Osteocyte (in vitro differentiated cells): ENCODE results near the gene ELOVL3. TPM values are rescaled to one million over a fixed set of nuclear protein-coding genes. Genes with fewer than 3 reads are reported as not detected.

ENCODE experiments used
- DNase-seq: peaks from one replicate; pipeline ENCODE4 v3.0.0; 2021; ENCODE audit warnings: mixed read lengths; ENCODE audit not compliant: unreplicated experiment; ENCODE audit errors: extremely low spot score
- H3K27ac Mint-ChIP-seq: one replicate; pipeline ENCODE4 v1.8.0; 2021; ENCODE audit warnings: mild to moderate bottlenecking, mixed read lengths; ENCODE audit not compliant: unreplicated experiment
- H3K27me3 Mint-ChIP-seq: one replicate; pipeline ENCODE4 v1.8.0; 2021; ENCODE audit warnings: mixed read lengths; ENCODE audit not compliant: unreplicated experiment
- H3K36me3 Mint-ChIP-seq: one replicate; pipeline ENCODE4 v1.8.0; 2021; ENCODE audit warnings: mixed read lengths; ENCODE audit not compliant: unreplicated experiment
- H3K4me1 Mint-ChIP-seq: one replicate; pipeline ENCODE4 v1.8.0; 2021; ENCODE audit warnings: mixed read lengths; ENCODE audit not compliant: unreplicated experiment
- H3K4me3 Mint-ChIP-seq: one replicate; pipeline ENCODE4 v1.8.0; 2021; ENCODE audit warnings: mild to moderate bottlenecking, moderate library complexity, mixed read lengths; ENCODE audit not compliant: unreplicated experiment
- H3K9me3 Mint-ChIP-seq: one replicate; pipeline ENCODE4 v1.8.0; 2021; ENCODE audit warnings: mixed read lengths; ENCODE audit not compliant: unreplicated experiment
- total RNA-seq: library from RNA; stranded (reverse); gene quantifications from 2 replicates; pipeline ENCODE4 v1.2.1, GENCODE V29; 2021
- TF ChIP-seq, protein P1 (sequence below): fragments of 200-600 bp; sonication (generic); IDR thresholded peaks from 2 replicates; pipeline ENCODE4 v1.5.0; 2021; ENCODE audit warnings: antibody characterized with exemption, mild to moderate bottlenecking, moderate library complexity

The ELOVL3 gene
- total RNA-seq, 1 donor from 2014 or later = not detected

DNA sequence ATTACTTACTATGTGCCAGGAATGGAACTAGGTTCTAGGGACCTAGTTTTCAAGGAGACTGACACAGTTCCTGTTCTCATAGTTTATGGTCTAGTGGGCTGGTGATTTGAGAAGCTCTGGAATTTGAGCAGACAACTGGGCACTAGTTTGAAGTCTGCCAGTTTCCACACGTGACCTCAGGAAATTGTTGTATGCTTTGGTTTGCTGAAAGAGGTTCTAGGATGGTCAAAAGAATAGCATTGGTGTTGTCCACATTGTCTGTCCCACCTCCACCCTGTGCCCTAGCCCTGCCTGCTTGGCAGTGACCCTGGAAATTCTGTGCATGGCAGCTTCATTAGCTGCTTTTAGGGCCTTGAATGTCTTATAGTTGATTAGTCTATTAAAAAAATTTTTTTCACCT lies 48.0 kb downstream of the ELOVL3 start:
- DNase-seq = no peak
- Mint-ChIP-seq H3K4me1 (peaks cover 15% of the 10 kb centered on the region), H3K27ac (no peak overlapping the region), H3K36me3 (peaks cover 11% of the 10 kb centered on the region), H3K27me3 (no peaks in the 10 kb centered on the region), H3K4me3 (no peak overlapping the region), H3K9me3 (no peaks in the 10 kb centered on the region)
- TF ChIP-seq, protein P1, sequence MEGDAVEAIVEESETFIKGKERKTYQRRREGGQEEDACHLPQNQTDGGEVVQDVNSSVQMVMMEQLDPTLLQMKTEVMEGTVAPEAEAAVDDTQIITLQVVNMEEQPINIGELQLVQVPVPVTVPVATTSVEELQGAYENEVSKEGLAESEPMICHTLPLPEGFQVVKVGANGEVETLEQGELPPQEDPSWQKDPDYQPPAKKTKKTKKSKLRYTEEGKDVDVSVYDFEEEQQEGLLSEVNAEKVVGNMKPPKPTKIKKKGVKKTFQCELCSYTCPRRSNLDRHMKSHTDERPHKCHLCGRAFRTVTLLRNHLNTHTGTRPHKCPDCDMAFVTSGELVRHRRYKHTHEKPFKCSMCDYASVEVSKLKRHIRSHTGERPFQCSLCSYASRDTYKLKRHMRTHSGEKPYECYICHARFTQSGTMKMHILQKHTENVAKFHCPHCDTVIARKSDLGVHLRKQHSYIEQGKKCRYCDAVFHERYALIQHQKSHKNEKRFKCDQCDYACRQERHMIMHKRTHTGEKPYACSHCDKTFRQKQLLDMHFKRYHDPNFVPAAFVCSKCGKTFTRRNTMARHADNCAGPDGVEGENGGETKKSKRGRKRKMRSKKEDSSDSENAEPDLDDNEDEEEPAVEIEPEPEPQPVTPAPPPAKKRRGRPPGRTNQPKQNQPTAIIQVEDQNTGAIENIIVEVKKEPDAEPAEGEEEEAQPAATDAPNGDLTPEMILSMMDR = no peak

DNA sequence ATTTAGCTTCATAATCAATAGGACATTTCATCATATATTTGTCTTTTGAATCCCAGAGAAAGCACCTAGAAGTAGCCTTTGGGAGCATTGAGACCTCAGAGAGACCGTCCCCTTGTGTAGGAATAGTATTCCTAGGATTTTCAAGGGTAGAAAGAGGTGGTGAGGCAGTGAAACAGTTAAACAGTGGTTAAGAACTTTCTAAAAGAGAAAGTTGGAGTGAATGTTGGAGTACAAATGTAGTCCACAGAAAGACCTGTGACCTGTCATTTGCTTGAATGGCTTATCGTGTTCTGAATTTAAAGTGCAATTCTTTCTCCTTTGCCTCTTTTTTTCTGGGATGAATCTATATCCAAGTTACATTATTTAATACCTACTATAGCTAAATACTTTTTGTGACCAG lies 49.2 kb downstream of the ELOVL3 start:
- Mint-ChIP-seq H3K27me3 (no peaks in the 10 kb centered on the region), H3K9me3 (no peaks in the 10 kb centered on the region), H3K4me3 (no peak overlapping the region), H3K27ac (no peak overlapping the region), H3K4me1 (peaks cover 21% of the 10 kb centered on the region), H3K36me3 (peaks cover 7% of the 10 kb centered on the region)
- no peak for DNase-seq
- TF ChIP-seq, protein P1 = no peak

DNA sequence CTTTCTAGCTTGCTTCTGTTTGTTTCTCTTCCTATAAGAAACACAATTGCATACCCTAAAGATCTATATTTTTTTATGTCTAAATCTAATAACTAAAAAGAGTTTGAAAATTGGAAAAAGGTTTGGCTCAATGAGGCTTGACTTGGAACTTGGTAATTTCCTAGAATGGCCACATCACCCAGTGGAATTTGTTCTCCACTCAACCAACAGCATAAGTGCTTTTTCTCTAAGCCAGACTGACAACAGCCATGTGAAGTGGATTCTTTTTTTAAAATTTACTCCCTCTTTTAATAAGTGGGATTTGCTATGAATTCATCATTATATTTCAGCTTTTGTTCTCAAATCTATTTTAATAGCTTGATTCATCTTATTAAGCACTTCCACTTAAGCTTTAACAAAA lies 53.0 kb downstream of the ELOVL3 start:
- DNase-seq = no peak
- Mint-ChIP-seq H3K36me3 (peaks cover 4% of the 10 kb centered on the region), H3K4me1 (peaks cover 24% of the 10 kb centered on the region), H3K27me3 (no peaks in the 10 kb centered on the region), H3K4me3 (no peak overlapping the region), H3K27ac (no peak overlapping the region), H3K9me3 (no peaks in the 10 kb centered on the region)
- TF ChIP-seq, protein P1 = no peak

Other genes with a start within 250 kb of the ELOVL3 start
- 27.8 and 28.8 TPM in 2 replicates for gene ARMH3, start 170.1 kb upstream of the ELOVL3 start, total RNA-seq
- gene HPS6, start 160.9 kb upstream of the ELOVL3 start, total RNA-seq = 21.5 and 22.2 TPM in 2 replicates
- gene LDB1, start 105.9 kb upstream of the ELOVL3 start, total RNA-seq = 112 and 114 TPM in 2 replicates
- 40.7 and 42.0 TPM in 2 replicates for gene PPRC1, start 93.3 kb upstream of the ELOVL3 start, total RNA-seq
- gene NOLC1, start 73.9 kb upstream of the ELOVL3 start, total RNA-seq = 46.0 and 48.2 TPM in 2 replicates
- gene PITX3, start 15.2 kb downstream of the ELOVL3 start, total RNA-seq = 0.31 TPM in 1 of 2 replicates, not detected in the other
- 58.7 and 59.9 TPM in 2 replicates for gene GBF1, start 19.2 kb downstream of the ELOVL3 start, total RNA-seq
- gene NFKB2, start 169.4 kb downstream of the ELOVL3 start, total RNA-seq = 32.5 and 38.6 TPM in 2 replicates
- gene PSD, start 192.5 kb downstream of the ELOVL3 start, total RNA-seq = 0.99 and 1.8 TPM in 2 replicates
- gene FBXL15, start 194.5 kb downstream of the ELOVL3 start, total RNA-seq = 9.8 and 10.5 TPM in 2 replicates
- 81.3 and 82.1 TPM in 2 replicates for gene CUEDC2, start 206.3 kb downstream of the ELOVL3 start, total RNA-seq
- not detected in 2 replicates for gene C10orf95, start 225.2 kb downstream of the ELOVL3 start, total RNA-seq